Endodermal cell (in vitro differentiated cells): ENCODE results near the gene PNPO. TPM values are rescaled to one million over a fixed set of nuclear protein-coding genes. Genes with fewer than 3 reads are reported as not detected.

Source experiments
- DNase-seq: peaks from one replicate; pipeline ENCODE4 v3.0.0-alpha.2; 2017
- H3K27ac ChIP-seq: 2 replicates; pipeline ENCODE4 v1.5.1; 2013; ENCODE audit warnings: mild to moderate bottlenecking, low read depth, low read length, moderate library complexity
- H3K27me3 ChIP-seq: 2 replicates; pipeline ENCODE4 v1.6.1; 2013; ENCODE audit warnings: mild to moderate bottlenecking, low read length, moderate library complexity; ENCODE audit not compliant: insufficient read depth, control insufficient read depth, poor library complexity, severe bottlenecking
- H3K36me3 ChIP-seq: 2 replicates; pipeline ENCODE4 v1.7.0; 2013; ENCODE audit warnings: mild to moderate bottlenecking, low read length, moderate library complexity; ENCODE audit not compliant: control insufficient read depth, insufficient read depth
- H3K4me1 ChIP-seq: one replicate; pipeline ENCODE4 v1.7.0; 2013; ENCODE audit warnings: low read length; ENCODE audit not compliant: control insufficient read depth, insufficient read depth
- H3K4me3 ChIP-seq: 2 replicates; pipeline ENCODE4 v1.5.1; 2013; ENCODE audit warnings: mild to moderate bottlenecking, low read length, moderate library complexity
- H3K9ac ChIP-seq: 2 replicates; pipeline ENCODE4 v1.6.1; 2013; ENCODE audit warnings: mild to moderate bottlenecking, low read length, moderate library complexity; ENCODE audit not compliant: poor library complexity, severe bottlenecking; ENCODE audit errors: extremely low read depth
- H3K9me3 ChIP-seq: 2 replicates; pipeline ENCODE4 v1.6.1; 2013; ENCODE audit warnings: mild to moderate bottlenecking, low read length, moderate library complexity; ENCODE audit not compliant: control insufficient read depth
- H3K27ac Mint-ChIP-seq: 2 replicates; pipeline ENCODE4 v1.8.0; 2020; ENCODE audit warnings: mixed read lengths
- H3K27me3 Mint-ChIP-seq: 2 replicates; pipeline ENCODE4 v1.8.0; 2021; ENCODE audit warnings: mild to moderate bottlenecking, mixed read lengths; ENCODE audit not compliant: insufficient read depth
- H3K36me3 Mint-ChIP-seq: 2 replicates; pipeline ENCODE4 v1.8.0; 2020; ENCODE audit warnings: low read depth, mixed read lengths
- H3K4me1 Mint-ChIP-seq: 2 replicates; pipeline ENCODE4 v1.8.0; 2020; ENCODE audit warnings: mixed read lengths
- H3K4me3 Mint-ChIP-seq: 2 replicates; pipeline ENCODE4 v1.8.0; 2020; ENCODE audit warnings: mild to moderate bottlenecking, moderate library complexity, mixed read lengths
- H3K9me3 Mint-ChIP-seq: 2 replicates; pipeline ENCODE4 v1.8.0; 2020; ENCODE audit warnings: mild to moderate bottlenecking, mixed read lengths
- CTCF ChIP-seq: fragments of 200-600 bp; sonication (generic); conservative IDR thresholded peaks from 2 replicates; pipeline ENCODE4 v1.5.0; 2021; ENCODE audit warnings: antibody characterized with exemption, mild to moderate bottlenecking
- WGBS, 2 experiments: methylation state at CpG; one replicate each; pipeline versions ENCODE4 v1.1.5 to v1.1.7; 2013; ENCODE audit warnings: missing lambda C conversion rate in 2 of 2, mixed read lengths in 1 of 2; ENCODE audit not compliant: insufficient coverage in 1 of 2, insufficient read length in 1 of 2; 5-methylcytosine and 5-hydroxymethylcytosine counted together
- total RNA-seq, 2 donors: library from RNA; stranded (reverse); fragmentation: NEBNext Ultra II Directional in 1 of 2; extraction: Animal tissue kit (Norgen Biotek cat#: 25700) in 1 of 2; gene quantifications; 2 replicates in 1 of 2; 3 replicates in 1 of 2; pipeline ENCODE4 v1.2.1, GENCODE V29; 2021

Gene PNPO
- total RNA-seq, 2 donors from 2014 or later: 8.5 to 10.4 TPM

GRCh38 chr17:47945529-47946508 is 4.4 kb downstream of the PNPO start:
- H3K27ac Mint-ChIP-seq: no peak overlapping the region
- Histone ChIP-seq H3K36me3 (peaks cover 14% of the 10 kb centered on the region), H3K9ac (no peak overlapping the region), H3K9me3 (no peaks in the 10 kb centered on the region), H3K4me1 (no peaks in the 10 kb centered on the region), H3K4me3 (no peak overlapping the region), H3K27ac (no peak overlapping the region), H3K27me3 (peaks cover 2% of the 10 kb centered on the region)
- H3K9me3 Mint-ChIP-seq: peaks cover 5% of the 10 kb centered on the region
- WGBS, 2 experiments: 94 to 98% methylated on average over 9 to 10 of the region's 10 CpGs
- H3K27me3 Mint-ChIP-seq: peaks cover 6% of the 10 kb centered on the region
- H3K4me1 Mint-ChIP-seq: peaks cover 5% of the 10 kb centered on the region
- H3K4me3 Mint-ChIP-seq: no peak overlapping the region
- TF ChIP-seq CTCF: no peak
- DNase-seq: no peak
- H3K36me3 Mint-ChIP-seq: peaks cover 1% of the 10 kb centered on the region

GRCh38 chr17:47946516-47946915 is 5.1 kb downstream of the PNPO start:
- Mint-ChIP-seq H3K4me1 (peaks cover 5% of the 10 kb centered on the region), H3K4me3 (no peak overlapping the region), H3K27me3 (no peaks in the 10 kb centered on the region), H3K27ac (no peak overlapping the region), H3K9me3 (no peaks in the 10 kb centered on the region), H3K36me3 (peaks cover 1% of the 10 kb centered on the region)
- Histone ChIP-seq H3K9me3 (no peaks in the 10 kb centered on the region), H3K27me3 (no peaks in the 10 kb centered on the region), H3K36me3 (peaks cover 14% of the 10 kb centered on the region), H3K4me3 (no peak overlapping the region), H3K27ac (no peak overlapping the region), H3K4me1 (no peaks in the 10 kb centered on the region), H3K9ac (no peak overlapping the region)
- WGBS, 2 experiments: 93% methylated on average over 3 to 6 of the region's 6 CpGs
- no peak for DNase-seq
- TF ChIP-seq CTCF: no peak

GRCh38 chr17:47946929-47947397 is 5.6 kb downstream of the PNPO start:
- no peaks in the 10 kb centered on the region for H3K9me3 Mint-ChIP-seq
- H3K9me3 ChIP-seq: no peaks in the 10 kb centered on the region
- DNase-seq: peak; percentile 97
- H3K4me1 ChIP-seq: no peaks in the 10 kb centered on the region
- no peak overlapping the region for H3K9ac ChIP-seq
- H3K36me3 ChIP-seq: peaks cover 14% of the 10 kb centered on the region
- no peak overlapping the region for H3K4me3 ChIP-seq
- no peaks in the 10 kb centered on the region for H3K27me3 Mint-ChIP-seq
- peaks cover 1% of the 10 kb centered on the region for H3K36me3 Mint-ChIP-seq
- WGBS, 2 experiments: 9 to 17% methylated on average over 1 to 2 of the region's 2 CpGs
- no peak overlapping the region for H3K27ac ChIP-seq
- H3K4me1 Mint-ChIP-seq: peaks cover 5% of the 10 kb centered on the region
- no peak overlapping the region for H3K27ac Mint-ChIP-seq
- no peak overlapping the region for H3K4me3 Mint-ChIP-seq
- H3K27me3 ChIP-seq: no peaks in the 10 kb centered on the region
- peak; percentile 96 for TF ChIP-seq CTCF
